PC-9 (cell line): ENCODE results near the gene TMPRSS11E.

ENCODE experiments used
- EZH2 ChIP-seq: fragments of 200-600 bp; sonication (generic); IDR thresholded peaks from 2 replicates; pipeline ENCODE4 v1.8.0; 2017; ENCODE audit warnings: antibody characterized with exemption, low read depth
- TF ChIP-seq, protein P1 (sequence below): fragments of 200-600 bp; sonication (generic); conservative IDR thresholded peaks from 2 replicates; pipeline ENCODE4 v1.6.1; 2017; ENCODE audit warnings: mixed run types, antibody characterized with exemption, mild to moderate bottlenecking, moderate library complexity

GRCh38 chr4:68445111-68445510 is 2.2 kb upstream of the TMPRSS11E start:
- TF ChIP-seq, protein P1, sequence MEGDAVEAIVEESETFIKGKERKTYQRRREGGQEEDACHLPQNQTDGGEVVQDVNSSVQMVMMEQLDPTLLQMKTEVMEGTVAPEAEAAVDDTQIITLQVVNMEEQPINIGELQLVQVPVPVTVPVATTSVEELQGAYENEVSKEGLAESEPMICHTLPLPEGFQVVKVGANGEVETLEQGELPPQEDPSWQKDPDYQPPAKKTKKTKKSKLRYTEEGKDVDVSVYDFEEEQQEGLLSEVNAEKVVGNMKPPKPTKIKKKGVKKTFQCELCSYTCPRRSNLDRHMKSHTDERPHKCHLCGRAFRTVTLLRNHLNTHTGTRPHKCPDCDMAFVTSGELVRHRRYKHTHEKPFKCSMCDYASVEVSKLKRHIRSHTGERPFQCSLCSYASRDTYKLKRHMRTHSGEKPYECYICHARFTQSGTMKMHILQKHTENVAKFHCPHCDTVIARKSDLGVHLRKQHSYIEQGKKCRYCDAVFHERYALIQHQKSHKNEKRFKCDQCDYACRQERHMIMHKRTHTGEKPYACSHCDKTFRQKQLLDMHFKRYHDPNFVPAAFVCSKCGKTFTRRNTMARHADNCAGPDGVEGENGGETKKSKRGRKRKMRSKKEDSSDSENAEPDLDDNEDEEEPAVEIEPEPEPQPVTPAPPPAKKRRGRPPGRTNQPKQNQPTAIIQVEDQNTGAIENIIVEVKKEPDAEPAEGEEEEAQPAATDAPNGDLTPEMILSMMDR, result no peak
- TF ChIP-seq EZH2, result no peak
